ENCODE results near the gene KDR.

DNA sequence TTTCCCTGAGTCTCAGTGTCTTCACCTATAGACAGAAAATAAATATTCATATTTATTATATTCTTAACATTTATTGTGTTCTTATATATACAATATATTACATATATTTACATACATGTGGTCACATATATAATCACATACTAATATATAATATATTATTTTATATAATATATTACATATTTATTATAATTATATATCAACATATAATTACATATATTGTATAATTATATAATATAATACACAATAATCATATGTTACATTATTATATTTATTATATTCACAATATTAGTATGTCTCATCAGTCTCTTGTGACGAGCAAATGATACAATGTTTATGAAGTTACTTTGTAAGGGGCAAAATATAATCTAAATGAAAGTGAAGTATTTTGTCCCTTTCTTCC lies 87.7 kb downstream of the KDR start:
- TF ChIP-seq POLR2A (IDR thresholded peaks at IDR 0.05) (no peak), POLR2AphosphoS5 (IDR thresholded peaks at IDR 0.05) (no peak), CTCF (IDR thresholded peaks at IDR 0.05) (no peak), EP300 (IDR thresholded peaks at IDR 0.05) (no peak)

Data from gastroesophageal sphincter (tissue), 3 donors.